Inflammatory macrophage treated with lipopolysaccharide for 4 hours (primary cell): ENCODE measurements around the gene DMP1.

Experiments
- DNase-seq: peaks from one replicate; pipeline ENCODE4 v3.0.0-alpha.2; 2020

DMP1 gene, protein sequence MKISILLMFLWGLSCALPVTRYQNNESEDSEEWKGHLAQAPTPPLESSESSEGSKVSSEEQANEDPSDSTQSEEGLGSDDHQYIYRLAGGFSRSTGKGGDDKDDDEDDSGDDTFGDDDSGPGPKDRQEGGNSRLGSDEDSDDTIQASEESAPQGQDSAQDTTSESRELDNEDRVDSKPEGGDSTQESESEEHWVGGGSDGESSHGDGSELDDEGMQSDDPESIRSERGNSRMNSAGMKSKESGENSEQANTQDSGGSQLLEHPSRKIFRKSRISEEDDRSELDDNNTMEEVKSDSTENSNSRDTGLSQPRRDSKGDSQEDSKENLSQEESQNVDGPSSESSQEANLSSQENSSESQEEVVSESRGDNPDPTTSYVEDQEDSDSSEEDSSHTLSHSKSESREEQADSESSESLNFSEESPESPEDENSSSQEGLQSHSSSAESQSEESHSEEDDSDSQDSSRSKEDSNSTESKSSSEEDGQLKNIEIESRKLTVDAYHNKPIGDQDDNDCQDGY

GRCh38 chr4:87649980-87650379 is at the start of gene DMP1:
Gene DMP1 (plus strand): TSS chr4:87650280. CDS start chr4:87656493, 6,213 bp downstream.
- no peak for DNase-seq

GRCh38 chr4:87601361-87601760 is 48.7 kb upstream of the DMP1 start:
- DNase-seq: peak; percentile 40

GRCh38 chr4:87608229-87608628 is 41.9 kb upstream of the DMP1 start, which contains the start of gene DSPP:
Gene DSPP (plus strand): TSS chr4:87608529. CDS start chr4:87610909, 2,380 bp downstream.
- no peak for DNase-seq

DNA sequence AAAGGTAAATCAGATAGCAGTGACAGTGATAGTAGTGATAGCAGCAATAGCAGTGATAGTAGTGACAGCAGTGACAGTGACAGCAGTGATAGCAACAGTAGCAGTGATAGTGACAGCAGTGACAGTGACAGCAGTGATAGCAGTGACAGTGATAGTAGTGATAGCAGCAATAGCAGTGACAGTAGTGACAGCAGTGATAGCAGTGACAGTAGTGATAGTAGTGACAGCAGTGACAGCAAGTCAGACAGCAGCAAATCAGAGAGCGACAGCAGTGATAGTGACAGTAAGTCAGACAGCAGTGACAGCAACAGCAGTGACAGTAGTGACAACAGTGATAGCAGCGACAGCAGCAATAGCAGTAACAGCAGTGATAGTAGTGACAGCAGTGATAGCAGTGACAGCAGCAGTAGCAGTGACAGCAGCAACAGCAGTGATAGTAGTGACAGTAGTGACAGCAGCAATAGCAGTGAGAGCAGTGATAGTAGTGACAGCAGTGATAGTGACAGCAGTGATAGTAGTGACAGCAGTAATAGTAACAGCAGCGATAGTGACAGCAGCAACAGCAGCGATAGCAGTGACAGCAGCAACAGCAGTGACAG is 35.7 kb upstream of the DMP1 start:
- no peak for DNase-seq

- no peak for DNase-seq
These were observed 33.8 kb upstream of the DMP1 start for GRCh38 chr4:87616268-87616667.

DNA sequence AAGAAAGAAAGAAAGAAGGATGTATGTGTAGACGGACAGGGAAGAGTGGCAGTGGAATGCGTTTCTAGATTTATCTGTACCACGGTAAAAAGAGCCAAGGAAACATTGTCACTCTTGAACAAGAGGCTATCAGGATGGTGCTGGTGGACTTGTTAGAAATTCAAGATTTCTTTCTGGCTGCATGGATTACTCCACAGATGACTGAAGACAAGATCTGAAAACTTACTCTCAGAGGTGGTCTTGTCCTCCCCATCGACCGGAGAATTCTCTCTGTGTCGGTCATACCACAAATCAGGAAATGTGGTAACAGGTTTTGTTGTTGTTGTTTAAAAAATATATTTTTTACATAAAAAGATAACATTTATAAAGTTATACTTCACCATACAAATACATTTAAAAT is 30.0 kb upstream of the DMP1 start:
- DNase-seq: no peak

GRCh38 chr4:87620491-87620890 is 29.6 kb upstream of the DMP1 start:
- no peak for DNase-seq

DNA sequence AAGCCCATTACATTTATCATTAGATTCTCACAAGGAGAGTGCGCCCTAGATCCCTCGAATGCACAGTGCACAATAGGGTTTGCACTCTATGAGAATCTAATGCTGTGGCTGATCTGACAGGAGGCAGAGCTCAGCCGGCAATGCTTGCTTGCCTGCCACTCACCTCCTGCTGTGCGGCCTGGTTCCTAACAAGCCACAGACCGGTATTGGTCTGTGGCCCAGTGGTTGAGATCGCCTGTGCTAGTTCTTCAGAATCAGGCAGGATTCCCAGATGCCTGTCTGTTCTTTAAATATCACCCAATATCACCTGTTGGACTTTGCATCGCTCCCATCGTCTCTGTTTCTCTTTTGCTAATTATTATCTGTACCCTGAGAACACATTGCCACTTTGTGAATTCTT is 27.8 kb upstream of the DMP1 start:
- no peak for DNase-seq

- no peak for DNase-seq
These were observed 25.4 kb upstream of the DMP1 start for GRCh38 chr4:87624698-87625097.

GRCh38 chr4:87631668-87632067 is 18.4 kb upstream of the DMP1 start:
- no peak for DNase-seq

DNA sequence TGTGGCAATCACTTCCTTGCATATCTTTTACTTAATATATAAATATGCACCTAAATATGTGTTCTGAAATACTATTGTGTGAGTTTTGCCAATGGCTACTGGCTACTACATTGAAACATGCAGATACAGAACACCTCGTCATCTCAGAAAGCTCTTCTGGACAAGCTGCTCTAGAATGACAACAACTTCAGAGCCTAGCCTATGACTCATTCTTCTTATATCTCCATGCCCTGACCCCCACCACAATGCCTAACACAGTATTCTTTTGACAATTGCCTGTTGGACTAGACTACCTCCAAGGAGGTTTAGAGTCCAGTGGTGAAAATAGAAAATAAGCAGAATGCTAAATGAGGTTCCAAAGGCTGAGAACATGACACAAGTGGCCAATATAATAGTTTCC is 17.6 kb upstream of the DMP1 start:
- no peak for DNase-seq

- no peak for DNase-seq
These were observed 16.8 kb upstream of the DMP1 start for GRCh38 chr4:87633243-87633642.

- DNase-seq: no peak
These were observed 5.8 kb upstream of the DMP1 start for GRCh38 chr4:87644286-87644685.

DNA sequence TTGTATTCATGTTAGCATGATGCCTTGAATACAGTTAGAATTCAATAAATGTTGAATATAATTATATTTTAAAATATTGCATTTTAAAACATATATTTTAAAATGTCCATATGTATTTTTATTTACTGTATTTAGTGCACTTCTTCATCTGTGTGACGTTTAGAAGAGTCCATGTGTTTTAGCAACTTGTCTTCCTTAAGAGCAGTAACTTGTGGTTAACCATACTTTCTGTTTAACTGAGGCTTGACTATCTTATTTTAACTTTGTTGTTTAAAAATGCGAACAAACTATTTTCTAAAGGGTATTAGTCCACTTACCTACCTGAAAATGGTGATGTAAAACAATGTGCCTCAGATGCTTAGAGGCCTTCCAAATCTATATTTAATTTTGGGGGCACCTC is 858 bp downstream of the DMP1 start:
- no peak for DNase-seq

DNA sequence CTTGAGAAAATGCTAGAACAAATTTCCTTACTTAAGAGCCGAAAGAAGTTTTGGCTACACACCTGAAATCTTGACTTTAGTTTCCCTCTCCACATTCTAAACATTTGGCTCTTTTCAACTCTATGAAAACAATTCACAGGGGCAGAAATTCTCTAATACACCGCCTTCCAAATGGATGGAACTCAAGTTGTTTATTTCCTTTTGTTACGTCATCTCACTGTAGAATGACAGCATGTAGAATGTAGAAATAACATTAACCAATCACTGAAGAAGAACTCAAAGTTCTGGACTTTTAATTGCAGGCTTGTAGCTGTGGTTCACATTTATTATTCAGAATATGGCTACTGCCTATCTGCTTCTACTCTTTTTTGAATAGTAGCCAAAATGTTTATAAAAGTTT is 1.9 kb downstream of the DMP1 start:
- no peak for DNase-seq

DNA sequence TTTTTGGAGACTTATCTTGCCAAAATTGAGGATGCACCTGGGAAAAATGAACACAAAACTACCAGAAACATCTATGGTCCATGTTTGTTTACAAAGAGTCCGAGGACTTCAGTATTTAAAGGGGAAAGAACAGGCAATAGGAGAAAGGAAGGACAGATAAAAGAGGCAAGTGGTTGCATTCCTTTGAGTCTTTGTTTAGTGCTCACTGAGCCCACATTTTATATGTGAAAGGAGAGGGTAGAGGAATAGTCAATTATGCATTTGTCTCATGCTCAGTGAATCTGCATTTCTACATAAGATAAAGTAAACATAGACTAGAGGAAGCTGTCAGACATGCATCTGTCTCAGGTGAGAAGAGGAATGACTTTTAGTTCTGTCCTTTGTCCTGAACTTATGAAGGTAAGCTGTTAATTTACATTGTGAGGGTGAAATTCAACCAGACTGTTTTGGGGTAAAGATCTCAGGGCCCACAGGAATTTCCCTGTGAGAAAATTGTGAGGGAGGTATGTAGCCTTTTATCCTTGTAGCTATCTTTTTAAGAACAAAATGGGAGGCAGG is 4.5 kb downstream of the DMP1 start:
- no peak for DNase-seq

DNA sequence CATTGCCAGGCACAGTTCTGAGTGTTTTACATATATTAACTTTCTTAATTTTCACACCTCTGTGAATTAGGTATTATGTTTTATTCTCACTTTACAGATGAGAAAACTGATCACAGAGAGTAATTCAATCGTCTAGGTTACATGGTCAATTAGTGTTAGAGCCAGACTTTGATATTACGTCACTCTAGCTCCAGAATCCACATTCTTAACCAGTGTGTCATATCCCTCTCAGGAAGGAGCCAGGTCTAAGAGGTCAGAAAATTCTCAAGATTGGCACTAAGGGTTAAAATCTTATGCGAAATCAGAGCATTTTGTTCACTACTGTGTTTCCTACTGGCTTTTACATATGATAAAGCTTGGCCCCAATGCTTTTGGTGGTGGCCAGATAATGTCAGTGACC is 7.4 kb downstream of the DMP1 start:
- no peak for DNase-seq

DNA sequence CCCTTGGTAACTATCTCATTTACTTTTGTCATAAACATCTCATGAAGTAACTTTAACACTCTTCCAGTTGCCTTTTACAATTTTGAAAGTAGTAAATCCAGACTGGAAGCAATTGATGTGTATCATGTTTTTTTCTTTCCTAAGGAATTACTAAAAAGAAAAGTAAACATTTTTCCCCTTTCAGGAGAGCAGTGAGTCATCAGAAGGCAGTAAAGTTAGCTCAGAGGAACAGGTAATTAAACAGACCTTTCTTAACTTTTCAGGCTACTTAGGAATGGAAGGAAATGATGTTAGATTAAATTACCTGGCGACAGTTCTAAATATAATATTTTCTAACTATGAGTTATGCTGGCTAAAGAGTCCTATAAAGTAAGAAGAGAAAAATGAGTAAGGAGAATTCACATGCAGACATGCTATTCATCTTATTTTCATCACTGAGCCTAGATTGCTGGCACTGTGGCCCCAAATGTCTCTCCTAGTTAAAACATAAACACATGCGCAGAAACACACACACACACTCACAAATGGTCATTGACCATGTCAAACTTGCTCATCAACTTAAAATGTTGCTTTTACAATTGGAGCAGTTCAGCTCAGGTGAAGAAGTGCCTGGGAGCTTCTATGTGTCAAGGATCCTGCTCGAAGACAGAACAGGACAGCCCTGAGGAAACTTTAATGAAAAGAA is 9.3 kb downstream of the DMP1 start:
- no peak for DNase-seq

DNA sequence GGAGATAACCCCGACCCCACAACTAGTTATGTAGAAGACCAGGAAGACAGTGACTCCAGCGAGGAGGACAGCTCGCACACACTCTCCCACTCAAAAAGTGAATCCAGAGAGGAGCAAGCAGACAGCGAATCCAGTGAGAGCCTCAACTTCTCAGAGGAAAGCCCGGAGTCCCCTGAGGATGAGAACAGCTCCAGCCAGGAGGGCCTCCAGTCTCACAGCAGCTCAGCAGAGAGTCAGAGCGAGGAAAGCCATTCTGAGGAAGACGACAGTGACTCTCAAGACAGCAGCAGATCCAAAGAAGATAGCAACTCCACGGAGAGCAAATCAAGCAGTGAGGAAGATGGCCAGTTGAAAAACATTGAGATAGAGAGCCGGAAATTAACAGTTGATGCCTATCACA is 12.8 kb downstream of the DMP1 start:
- no peak for DNase-seq

GRCh38 chr4:87669373-87669772 is 19.3 kb downstream of the DMP1 start:
- no peak for DNase-seq

DNA sequence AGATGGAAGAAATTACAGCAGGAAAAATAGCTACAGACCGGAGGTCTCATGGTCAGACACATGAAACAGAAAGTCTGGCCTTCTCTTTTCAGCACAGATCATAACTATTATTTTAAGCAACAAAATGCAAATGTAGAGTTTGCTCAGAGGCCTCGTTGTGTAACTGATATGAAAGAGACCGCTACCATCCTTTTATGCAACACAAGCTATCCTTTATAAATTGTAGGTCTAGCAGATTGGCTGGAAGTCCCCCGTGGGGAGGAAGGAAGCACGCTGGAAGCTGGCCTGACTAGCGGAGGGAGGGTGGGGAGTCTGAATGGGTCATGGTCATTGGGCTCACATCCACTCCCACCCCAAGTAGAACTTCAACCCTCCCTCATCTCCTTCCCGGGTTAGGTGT is 27.7 kb downstream of the DMP1 start:
- DNase-seq: peak; percentile 38

DNA sequence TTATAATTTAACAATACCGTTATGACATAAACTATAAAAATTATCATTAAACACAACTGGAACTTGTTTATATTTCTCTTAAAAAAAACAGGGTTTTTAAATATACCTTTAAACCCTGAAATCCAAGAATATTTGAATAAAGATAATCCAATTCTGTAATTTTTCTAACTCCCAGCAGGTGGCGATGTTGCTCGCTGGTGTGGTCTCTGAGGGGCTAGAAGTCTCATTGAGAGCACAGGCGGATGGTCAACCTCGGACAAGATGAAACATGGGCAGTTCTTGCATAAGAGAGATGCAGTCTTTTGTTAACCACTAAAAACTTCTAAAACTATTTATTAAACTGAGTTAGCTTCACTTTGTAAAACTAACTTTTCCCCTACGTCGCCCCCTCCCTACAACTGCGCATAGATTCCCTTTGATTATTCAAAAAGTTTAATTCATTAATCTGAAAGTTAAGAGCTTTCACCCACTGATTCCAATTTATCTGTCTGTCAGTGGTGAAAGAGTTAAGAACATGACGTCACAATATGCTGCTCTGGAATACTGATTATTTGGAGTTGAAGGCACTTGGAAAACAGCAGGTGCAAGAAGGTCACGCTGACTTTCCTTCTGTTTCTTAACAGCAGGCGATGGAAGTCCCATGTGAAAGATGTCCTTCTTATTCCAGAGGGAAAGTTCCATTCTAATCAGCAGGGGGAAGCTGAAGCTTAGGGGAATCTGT is 29.5 kb downstream of the DMP1 start:
- DNase-seq: peak; percentile 51

DNA sequence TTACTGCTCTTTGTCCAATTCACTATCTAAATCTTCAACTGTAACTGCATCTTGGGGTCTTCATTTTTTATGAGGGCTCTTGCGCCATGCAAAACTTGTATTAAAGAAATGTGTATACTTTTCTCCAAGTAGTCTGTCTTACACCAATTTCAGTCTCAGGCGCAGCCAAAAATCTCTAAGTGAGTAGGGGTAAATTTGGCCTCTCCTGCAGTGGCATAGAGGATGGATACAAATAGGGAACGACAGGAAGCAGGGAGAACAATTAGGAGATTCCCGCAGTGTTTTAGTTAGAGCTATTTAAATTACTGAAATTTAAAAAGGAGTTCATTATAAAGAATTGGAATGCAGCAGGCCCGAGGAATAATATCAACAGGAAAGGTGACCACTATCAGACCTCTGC is 30.2 kb downstream of the DMP1 start:
- no peak for DNase-seq
